ENCODE data around the gene TMEM176A.
"Not testable (repeated sequence)": the region's sequence is repeated elsewhere in the genome, so short reads cannot be mapped to it uniquely, and the experiment has no call there.

TMEM176A gene

DNA sequence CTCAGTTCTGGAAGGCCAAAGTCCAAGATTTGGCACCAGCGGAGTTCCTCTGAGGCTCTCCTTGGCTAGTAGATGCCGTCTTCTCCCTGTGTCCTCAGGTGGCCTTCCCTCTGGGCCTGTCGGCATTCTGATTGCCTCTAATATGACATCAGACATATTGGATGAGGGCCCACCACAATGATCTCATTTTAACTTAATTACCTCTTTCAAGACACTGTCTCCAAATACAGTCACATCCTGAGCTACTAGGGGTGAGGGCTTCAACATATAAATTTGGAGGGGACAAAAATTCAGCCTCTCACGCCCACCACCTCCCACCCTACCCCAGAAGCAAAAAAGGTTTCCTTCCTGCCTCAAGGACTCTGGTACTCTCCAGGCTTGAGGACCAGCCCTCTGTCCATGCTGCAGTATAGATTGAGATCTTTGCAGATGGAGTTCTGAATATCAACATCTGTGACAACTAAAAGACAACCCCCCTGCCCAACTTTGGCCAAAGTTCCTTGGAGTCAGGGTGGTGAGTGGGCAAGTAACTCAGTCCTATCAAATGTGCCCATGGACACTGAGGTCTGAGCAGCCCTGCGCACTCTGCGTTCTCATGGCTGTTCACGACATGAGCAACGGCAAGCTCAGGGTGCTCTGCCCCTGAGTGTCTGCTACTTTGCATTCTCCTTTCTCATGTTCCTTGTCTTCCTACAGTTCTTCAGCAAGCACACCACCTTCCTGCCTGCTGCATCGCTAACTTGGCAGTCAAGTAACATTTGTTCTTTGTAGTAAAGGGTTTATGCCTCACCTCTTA is 11.9 kb upstream of the TMEM176A start:
- no peak for DNase-seq (ENCODE audit: low read depth)

DNA sequence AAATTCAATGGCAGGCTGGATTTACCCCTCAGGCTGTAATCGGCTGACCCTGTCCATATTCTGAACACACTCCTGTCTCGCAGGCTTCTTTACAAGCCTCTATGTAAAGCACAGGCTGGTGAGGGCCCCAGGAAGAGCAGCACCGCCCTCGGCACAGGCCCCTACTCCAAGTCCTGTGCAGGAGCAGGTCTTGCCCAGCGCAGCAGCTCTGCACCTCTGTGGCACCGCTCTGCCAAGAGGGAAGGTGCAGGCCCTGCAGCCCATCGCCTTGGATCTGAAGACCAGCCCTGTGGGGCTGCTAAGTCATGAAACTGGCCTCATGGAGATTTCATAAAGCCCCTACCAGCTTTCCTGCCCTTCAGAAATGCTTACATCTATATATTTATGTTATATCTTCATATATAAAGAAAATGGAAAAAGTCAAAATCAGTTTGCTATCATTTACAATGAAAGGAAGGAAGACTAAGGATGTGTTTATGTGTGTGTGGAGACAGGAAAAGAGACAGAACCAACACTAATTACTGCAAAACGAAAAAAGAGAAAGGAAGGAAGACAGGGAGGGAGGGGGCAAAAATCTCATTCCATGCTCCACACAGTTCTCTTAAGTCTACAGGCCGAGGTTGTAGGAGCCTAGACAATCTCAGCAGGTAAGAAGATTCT is 10.0 kb upstream of the TMEM176A start:
- no peak for DNase-seq (ENCODE audit: low read depth)

DNA sequence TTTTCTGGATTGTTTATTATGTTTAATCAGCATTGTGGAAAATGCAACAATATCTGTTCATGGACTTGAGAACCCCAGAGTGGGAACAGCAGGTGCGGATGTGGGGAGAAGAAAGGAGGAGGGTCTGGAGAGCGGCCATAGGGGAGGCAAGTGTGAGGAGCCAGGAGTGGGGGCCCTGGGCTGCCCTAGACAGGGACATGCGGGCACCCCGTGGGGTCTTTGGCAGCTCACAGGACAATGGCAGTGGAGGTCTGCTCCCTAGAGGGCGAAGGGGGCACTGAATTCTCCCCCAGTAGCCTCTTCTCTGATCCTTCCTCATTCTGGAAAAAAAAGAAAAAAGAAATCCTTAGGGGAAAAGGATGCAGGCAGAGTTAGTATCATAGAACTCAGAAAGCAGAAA is 9.3 kb upstream of the TMEM176A start:
- no peak for DNase-seq (ENCODE audit: low read depth)

DNA sequence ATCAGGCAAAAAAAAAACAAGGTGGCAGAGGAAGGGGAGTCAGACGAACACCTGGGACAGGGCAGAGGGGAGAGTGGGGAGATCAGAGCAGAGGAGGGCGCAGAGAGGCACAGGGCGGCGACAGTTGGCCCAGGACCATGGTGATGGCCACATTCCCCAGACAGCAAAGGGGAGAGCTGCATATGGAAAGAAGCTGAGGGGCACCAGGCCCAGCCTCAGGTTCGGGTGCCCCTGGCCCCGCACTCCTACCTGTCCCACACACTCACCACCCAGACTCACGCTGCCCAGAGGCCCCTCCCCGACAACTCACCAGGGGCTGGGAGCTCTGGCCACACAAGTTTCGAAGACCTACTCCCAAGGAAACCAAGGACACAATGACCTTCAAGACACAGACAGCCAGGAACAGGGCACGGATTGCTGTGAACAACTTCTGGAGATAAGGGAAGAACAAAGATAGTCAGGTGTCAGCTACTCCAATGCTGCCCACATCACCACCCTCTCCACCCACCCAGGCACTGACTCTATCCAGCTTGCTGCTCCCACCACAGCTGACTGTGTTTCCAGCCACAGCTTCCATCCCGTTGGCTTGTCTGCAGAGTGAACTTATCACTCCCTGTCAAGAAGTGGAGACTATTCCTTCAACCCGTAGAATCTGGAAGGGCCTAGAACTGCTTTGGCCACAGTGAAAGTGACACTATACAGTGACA is 8.7 kb upstream of the TMEM176A start:
- no peak for DNase-seq (ENCODE audit: low read depth)

DNA sequence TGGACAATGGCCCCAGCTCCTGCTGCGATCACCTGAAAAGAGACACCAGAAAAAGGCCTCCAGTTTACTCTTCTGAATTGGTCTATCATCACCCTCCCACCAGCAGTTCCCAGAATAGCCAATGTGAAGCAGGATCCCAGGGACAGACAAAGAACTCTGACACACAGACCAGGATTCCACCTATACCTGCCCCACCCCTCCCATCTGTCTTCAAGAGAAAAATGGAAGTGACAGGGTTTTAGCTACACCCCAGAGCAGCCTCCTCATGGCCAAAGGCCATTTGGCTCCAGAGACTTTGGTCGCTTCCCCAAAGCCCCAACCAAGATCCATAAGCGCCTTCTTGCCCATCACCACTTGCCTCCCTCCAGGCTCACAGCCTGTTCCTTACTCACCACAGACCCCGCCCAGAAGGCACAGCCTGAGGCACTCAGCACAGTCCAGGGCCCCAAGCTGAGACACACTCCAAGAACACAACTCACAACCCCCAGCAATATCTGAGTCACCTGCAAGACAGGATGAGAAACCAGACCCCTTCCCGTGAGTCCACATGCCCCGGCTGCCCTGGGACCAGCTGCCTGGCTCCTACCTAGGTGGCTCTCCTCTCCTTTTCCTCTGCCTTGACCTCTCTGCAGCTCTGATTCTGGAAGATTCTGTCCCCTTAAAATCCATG is 6.9 kb upstream of the TMEM176A start:
- no peak for DNase-seq (ENCODE audit: low read depth)

DNA sequence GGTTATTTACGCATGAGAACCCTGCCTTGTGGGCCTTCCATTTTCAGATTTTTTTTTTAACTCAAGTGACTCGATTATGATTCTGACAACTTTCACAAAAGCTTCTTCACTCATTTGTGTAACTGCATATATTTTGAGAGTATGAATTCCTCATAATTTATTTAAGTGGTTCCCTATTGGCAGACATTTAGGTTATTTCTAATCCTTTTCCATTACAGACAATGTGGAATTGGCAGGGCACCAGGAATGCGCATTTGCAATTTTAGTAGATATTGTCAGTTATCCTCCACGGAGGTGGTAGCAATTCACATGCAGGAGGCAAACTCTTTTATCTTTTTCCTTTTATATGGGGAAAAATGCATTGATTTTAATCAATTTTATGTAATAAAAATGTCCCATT is 2.9 kb upstream of the TMEM176A start:
- no peak for DNase-seq (ENCODE audit: low read depth)

DNA sequence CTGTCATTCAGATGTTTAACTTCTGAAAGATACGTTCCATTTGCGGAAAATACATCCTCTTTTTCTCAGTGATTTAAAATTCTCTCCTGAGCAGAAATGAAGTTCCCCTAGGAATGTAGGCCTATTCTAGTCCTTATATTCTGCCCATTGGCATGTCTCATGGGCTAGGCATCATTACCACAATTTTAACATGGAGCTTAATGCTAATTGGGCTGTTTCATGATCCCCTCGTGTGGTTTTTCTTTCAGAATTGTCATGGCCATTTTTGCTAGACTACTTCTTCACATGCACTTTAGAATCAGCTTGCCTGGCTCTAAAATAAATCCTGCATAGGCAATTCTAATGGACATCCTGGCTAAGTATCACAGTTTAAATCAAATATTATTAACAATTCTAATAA is 1.4 kb upstream of the TMEM176A start:
- no peak for DNase-seq (ENCODE audit: low read depth)

DNA sequence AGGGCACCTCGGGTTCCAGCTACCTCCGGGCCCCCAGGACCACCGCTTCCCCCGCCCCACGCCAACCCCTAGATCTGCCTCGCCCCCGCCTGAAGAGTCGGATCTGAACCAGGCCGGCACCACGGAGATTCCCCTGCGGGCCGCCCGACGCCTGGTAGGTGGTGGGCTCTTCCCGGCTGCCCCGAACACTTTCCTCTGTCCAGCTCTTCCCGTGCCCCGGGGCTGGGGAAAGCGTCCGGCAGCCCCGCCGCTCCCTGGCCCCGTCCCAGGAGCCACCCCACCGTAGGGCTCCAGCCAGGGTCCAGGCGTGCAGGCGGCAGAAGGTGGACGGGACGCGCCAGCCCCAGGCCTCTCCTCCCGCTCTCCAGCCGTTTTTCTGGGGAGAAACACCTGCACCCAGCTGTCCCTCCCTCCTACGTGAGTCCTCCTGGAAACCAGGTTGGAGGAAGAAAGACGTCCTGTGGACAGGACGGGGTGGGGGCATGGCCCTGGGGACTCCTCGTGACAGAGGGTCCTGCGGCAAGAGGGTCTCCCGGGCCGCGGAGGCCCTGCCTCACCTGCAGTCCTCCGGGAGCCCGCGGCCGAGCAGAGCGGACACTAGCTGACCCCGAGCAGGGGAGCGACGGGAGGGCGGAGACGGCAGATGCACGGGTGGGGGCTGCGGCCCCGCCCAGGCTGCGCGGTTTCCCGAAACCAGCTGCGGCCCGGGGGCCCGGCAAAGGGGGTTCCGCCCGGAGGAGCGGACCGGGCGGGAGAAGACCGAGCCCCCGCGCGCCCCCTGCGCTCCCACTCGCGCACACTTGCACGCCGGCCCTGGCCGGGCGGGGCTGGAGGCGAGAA is 608 bp upstream of the TMEM176A start, which contains the start of gene TMEM176B:
TSS of gene TMEM176B (minus strand) at position 624 of the 840 bp plus-strand sequence. CDS start 3,795 bp downstream, outside the sequence.
- DNase-seq (ENCODE audit: low read depth), result no peak

DNA sequence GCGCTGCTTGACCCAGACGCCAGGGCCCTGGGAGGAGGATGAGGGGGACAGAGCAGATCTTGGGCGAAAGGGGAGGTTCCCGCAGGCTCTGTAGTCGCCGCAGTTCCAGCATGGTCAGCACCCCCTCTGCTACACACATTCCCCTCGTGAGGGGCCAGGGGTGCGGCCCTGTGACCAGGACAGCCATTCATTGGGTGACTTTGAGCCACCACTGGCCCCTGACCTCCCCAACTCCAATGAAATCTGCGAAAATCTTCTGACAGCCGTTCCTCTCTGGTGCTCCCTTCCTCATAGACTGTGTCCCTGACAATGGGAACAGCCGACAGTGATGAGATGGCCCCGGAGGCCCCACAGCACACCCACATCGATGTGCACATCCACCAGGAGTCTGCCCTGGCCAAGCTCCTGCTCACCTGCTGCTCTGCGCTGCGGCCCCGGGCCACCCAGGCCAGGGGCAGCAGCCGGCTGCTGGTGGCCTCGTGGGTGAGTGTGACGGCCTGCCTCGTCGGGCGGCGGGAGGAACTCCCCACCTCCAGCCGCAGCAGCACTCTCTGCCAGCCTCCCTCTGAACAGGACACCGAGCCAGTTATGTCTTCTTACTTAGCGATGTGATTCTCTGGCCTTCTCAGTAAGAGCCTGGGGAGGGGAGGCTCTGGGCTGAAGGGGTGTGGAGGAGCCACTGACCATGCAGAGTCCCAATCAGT is 825 bp downstream of the TMEM176A start:
- DNase-seq (ENCODE audit: low read depth), result no peak

DNA sequence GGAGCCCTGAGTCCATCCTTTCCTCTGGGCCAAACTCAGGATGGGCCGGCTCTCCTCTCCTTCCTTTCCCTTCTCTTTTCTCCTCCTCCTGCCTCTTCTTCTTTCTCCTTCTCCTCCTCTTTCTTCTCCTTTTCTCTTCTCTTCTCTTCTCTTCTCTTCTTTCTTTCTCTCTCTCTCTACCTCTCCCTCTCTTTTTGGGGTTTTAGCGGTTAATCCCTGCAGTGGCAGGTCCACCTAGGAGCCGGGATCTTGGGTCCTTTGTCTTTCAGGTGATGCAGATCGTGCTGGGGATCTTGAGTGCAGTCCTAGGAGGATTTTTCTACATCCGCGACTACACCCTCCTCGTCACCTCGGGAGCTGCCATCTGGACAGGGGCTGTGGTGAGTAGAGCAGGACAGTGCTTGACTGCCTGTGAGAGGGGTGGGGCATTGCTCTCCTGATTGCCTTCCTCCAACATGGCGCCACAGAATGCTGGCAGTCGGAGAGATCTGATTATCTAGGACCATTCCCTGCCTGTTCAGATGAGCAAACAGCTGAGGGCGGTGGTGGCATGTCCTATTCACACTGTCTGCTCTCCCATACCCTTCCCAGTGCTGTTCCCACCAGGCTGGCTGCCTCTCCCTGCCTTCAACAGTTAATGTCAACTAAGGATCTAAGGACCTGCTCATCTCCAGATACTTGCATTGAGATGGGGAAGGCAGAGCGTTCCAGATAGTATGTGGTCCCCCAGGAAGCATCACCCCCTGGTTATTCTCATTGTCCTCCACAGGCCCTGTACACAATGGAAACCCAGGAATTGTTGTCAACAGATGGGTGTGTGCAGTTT is 1.6 kb downstream of the TMEM176A start:
- DNase-seq (ENCODE audit: low read depth), result no peak

DNA sequence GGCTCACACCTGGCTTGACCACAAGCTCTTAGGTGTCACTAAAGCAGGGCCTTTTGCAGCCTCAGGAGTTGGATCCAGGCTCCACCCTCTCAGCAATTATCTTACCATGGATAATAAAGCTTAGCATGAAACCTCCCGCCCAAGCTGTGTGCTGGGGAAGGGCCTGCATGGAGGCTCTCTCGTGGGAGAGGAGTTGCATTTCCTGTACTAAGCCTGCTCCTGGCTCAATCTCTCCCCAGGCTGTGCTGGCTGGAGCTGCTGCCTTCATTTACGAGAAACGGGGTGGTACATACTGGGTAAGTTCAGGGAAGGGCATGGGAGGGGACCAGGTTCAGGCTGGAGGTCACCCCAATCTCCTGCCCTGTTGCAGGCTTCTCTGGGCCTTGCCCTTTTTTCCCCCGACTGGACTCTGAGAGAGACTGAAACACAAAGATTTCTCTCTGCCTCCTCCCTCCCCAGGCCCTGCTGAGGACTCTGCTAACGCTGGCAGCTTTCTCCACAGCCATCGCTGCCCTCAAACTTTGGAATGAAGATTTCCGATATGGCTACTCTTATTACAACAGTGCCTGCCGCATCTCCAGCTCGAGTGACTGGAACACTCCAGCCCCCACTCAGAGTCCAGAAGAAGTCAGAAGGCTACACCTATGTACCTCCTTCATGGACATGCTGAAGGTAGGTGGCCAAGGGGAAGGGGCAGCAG is 2.7 kb downstream of the TMEM176A start:
- DNase-seq (ENCODE audit: low read depth), result no peak

DNA sequence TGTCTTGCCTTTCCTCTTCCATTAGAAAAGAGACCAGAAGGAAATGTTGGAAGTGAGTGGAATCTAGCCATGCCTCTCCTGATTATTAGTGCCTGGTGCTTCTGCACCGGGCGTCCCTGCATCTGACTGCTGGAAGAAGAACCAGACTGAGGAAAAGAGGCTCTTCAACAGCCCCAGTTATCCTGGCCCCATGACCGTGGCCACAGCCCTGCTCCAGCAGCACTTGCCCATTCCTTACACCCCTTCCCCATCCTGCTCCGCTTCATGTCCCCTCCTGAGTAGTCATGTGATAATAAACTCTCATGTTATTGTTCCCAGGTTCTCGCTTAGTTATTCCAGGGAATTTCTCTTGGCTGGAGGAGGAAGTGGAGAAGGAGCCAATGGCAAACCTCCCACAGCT is 4.2 kb downstream of the TMEM176A start:
- no peak for DNase-seq (ENCODE audit: low read depth)

DNA sequence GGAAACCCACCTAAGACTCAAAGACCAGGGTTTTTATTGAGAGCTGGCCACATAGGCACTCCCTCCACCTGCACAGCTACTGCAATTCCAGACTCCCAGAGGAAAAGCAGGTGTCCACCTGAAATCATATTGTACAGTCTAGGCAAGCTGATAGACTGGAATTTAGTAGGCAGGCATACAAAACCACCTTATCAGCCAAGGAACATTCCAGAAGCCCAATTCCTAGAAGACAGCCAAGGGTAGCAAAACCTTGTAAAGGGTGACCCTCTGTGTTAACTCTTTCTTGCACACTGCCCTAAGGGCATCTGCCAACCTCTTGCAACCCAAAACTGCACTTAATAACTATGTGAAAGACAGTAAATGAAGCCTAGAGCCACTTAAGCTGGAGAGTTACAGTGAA is 5.3 kb downstream of the TMEM176A start:
- no peak for DNase-seq (ENCODE audit: low read depth)

DNA sequence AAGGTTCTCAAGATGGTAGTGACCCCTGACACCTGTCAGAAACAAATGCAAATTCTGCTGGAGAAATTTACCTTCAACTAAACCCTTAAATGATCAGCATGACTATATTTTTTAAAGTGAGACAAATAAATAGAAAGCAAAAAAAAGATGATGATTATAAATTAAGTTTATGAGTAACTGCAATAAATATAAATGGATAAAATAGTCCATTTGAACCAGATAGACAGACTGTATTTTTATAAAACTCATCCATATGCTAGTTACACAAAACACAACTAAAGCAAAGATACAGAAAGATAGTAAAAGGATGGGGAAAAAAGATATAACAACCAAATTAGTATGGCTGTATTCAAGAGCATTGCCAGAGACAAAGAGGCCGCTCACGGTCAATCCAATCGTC is 5.9 kb downstream of the TMEM176A start:
- DNase-seq (ENCODE audit: low read depth), result no peak

DNA sequence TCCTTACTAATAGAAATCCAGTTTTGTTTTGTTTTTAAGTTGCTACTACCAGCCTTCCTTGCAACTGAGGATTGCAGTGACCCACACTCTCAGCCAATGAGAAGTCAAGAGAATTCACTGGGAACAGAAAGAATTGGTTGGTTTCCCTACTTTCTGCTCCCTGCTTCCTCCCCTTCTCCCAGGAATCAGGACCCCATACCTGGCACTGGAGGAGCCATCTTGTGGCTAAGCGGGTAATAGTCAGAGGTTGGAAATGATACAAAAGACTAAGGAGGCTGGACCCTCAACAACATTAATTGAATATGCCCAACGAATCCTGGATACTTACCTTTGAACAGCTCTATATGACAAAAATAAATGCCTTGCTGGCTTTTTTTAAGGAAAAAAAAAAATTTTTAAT is 6.3 kb downstream of the TMEM176A start:
- DNase-seq (ENCODE audit: low read depth), result no peak

DNA sequence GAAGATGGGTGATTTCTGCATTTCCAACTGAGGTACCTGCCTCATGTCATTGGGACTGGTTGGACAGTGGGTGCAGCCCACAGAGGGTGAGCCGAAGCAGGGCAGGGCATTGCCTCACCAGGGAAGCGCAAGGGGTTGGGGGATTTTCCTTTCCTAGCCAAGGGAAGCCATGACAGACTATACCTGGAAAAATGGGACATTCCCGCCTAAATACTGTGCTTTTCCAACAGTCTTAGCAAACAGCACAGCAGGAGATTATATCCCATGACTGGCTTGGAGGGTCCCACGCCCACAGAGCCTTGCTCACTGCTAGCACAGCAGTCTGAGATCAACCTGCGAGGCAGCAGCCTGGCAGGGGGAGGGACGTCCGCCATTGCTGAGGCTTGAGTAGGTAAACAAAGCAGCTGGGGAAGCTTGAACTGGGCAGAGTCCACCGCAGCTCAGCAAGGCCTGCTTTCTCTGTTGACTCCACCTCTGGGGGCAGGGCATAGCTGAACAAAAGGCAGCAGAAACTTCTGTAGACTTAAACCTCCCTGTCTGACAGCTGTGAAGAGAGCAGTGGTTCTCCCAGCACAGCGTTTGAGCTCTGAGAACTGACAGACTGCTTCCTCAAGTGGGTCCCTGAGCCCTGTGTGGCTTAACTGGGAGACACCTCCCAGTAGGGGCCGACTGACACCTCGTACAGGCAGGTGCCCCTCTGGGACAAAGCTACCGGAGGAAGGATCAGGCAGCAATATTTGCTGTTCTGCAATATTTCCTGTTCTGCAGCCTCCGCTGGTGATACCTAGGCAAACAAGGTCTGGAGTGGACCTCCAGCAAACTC is 7.3 kb downstream of the TMEM176A start:
- DNase-seq (ENCODE audit: low read depth), result not testable (repeated sequence)

DNA sequence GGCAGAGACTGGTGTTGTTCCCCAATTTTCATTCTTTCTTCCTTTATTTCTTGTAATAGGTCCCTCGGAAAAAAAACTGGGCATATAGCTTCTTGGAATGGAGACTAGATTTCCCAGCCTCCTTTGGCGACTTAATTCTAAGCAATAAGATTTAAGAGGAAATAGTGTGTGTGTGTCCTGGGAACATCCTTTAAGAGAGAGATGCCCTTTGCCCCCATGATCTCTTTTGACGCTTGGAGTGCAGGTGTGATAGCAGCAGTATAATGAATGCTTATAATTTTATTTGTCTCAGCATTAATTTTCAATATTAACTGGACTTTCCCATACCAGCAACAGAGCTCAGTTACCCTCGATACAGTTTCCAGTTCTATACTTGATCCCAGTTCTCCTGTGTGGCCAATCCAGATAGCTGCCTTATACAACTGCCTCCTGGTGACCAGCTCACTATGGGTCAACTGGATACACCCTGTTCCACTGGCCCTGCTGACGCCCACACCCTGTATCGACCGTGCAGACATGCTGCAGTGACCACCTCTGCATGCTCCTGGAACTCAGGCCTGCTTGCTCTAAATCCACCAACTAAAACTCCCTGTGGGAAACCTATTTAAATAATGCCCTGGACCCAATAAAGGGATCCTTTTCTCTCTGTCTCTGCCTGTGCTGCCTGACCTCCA is 13.9 kb downstream of the TMEM176A start:
- DNase-seq (ENCODE audit: low read depth), result no peak

DNA sequence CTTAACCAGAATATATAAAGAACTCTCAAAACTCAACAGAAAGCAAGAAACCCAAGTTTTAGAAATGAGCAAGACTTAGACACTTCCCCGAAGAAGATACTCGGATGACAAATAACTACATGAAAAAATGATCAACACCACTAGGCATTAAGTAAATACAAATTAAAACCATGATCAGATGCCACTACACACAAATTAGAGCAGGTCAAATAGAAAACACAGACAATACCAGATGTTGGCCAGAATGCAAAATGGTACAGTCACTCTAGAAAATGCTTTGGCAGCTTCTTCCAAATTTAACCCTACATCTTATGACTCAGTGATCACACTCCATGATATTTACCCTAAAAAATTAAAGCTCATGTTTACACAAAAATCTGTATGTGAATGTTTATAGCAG is 18.4 kb downstream of the TMEM176A start:
- no peak for DNase-seq (ENCODE audit: low read depth)
